Duodenal mucosa (tissue), 2 donors: ENCODE data around the gene SNED1.

Experiments used
- H3K27ac ChIP-seq: one replicate; pipeline ENCODE4 v1.7.0; 2013; ENCODE audit warnings: low read depth, low read length
- H3K27me3 ChIP-seq, 2 donors: one replicate each; pipeline ENCODE4 v1.7.0; 2013; ENCODE audit warnings: low read length in 2 of 2, control low read depth in 1 of 2; ENCODE audit not compliant: insufficient read depth in 2 of 2, control insufficient read depth in 1 of 2
- H3K36me3 ChIP-seq, 2 donors: one replicate each; pipeline ENCODE4 v1.7.0; 2013; ENCODE audit warnings: low read length in 2 of 2, control low read depth in 1 of 2; ENCODE audit not compliant: insufficient read depth in 2 of 2, control insufficient read depth in 1 of 2
- H3K4me1 ChIP-seq, 2 donors: one replicate each; pipeline ENCODE4 v1.7.0; 2013; ENCODE audit warnings: low read length in 2 of 2, control low read depth in 1 of 2; ENCODE audit not compliant: insufficient read depth in 2 of 2, control insufficient read depth in 1 of 2
- H3K4me3 ChIP-seq, 2 donors: one replicate each; pipeline ENCODE4 v1.7.0; 2013; ENCODE audit warnings: low read length in 2 of 2, low read depth in 1 of 2
- H3K9ac ChIP-seq, 2 donors: one replicate each; pipeline ENCODE4 v1.7.0; 2013; ENCODE audit warnings: low read length in 2 of 2, low read depth in 1 of 2
- H3K9me3 ChIP-seq, 2 donors: one replicate each; pipeline ENCODE4 v1.7.0; 2013; ENCODE audit warnings: low read length in 2 of 2, control low read depth in 1 of 2; ENCODE audit not compliant: control insufficient read depth in 1 of 2

SNED1 gene

GRCh38 chr2:240997856-240998705 is at the start of gene SNED1:
SNED1 (plus strand) TSS chr2:240998618; CDS start chr2:240998838, 220 bp downstream.
- peak within 1 kb of the TSS; percentile 47 to 48 for H3K9ac ChIP-seq
- peaks cover 0 to under 1% of the 10 kb centered on the region in 2 donors for H3K36me3 ChIP-seq
- peaks cover 0 to under 1% of the 10 kb centered on the region in 2 donors for H3K9me3 ChIP-seq
- peak within 1 kb of the TSS; percentile 81 for H3K27ac ChIP-seq
- peaks cover 5 to 19% of the 10 kb centered on the region in 2 donors for H3K4me1 ChIP-seq
- H3K27me3 ChIP-seq: no peaks in the 10 kb centered on the region
- peak within 1 kb of the TSS; percentile 67 for H3K4me3 ChIP-seq

DNA sequence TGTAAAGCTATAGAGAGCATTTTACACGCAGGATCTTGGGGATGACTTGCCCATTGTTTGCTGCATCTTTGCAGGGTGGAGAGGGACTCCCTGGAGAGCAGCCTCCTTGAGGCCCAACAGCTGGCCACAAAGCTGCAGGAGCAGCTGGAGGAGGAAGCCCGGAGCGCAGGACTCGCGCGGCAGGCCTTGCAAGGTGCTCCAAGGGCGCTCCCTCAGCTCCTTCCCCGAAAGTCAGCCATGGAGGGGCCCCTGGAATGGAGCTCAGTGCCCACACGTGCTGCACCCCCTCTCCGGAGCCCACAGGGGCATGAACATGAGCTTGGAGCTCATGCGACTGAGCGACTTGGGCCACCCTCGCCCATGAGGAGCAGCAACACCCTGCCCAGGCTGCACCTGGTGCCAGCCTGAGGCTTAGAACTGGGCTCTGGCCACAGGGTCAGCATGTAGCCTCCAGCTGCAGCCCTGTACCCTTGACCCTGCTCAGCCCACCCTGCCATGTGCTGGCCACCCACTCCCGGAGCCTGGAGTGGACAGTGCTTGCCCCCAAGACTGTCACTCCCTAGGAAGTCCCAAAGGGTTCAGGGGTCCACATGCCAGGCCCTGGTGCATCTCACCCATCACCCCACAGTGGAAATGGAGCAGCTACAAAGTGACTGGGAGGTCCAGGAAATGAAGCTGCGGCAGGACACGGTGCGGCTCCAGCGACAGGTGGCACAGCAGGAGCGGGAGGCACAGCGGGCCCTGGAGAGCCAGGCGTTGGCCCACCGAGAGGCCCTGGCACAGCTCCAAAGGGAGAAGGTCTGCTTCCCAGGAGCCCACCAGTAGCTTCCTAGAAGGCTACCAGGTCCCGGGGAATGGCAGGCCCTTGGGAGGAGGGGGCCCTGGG is 49.3 kb upstream of the SNED1 start:
- no peaks in the 10 kb centered on the region for H3K4me1 ChIP-seq
- no peaks in the 10 kb centered on the region for H3K27me3 ChIP-seq
- H3K36me3 ChIP-seq: no peaks in the 10 kb centered on the region
- H3K9me3 ChIP-seq: no peaks in the 10 kb centered on the region
- H3K4me3 ChIP-seq: no peak overlapping the region
- no peak overlapping the region for H3K9ac ChIP-seq
- no peak overlapping the region for H3K27ac ChIP-seq

- Histone ChIP-seq H3K4me1 (no peaks in the 10 kb centered on the region), H3K27me3 (no peaks in the 10 kb centered on the region), H3K27ac (no peak overlapping the region), H3K4me3 (no peak overlapping the region), H3K36me3 (no peaks in the 10 kb centered on the region), H3K9ac (no peak overlapping the region), H3K9me3 (no peaks in the 10 kb centered on the region)
Measured at GRCh38 chr2:240949791-240950705, 48.4 kb upstream of the SNED1 start.

- H3K27ac ChIP-seq: no peak overlapping the region
- no peaks in the 10 kb centered on the region for H3K27me3 ChIP-seq
- peaks cover 0 to 3% of the 10 kb centered on the region in 2 donors for H3K4me1 ChIP-seq
- no peaks in the 10 kb centered on the region for H3K9me3 ChIP-seq
- no peak overlapping the region for H3K4me3 ChIP-seq
- no peak overlapping the region for H3K9ac ChIP-seq
- no peaks in the 10 kb centered on the region for H3K36me3 ChIP-seq
Measured at GRCh38 chr2:240951045-240951594, 47.3 kb upstream of the SNED1 start.

DNA sequence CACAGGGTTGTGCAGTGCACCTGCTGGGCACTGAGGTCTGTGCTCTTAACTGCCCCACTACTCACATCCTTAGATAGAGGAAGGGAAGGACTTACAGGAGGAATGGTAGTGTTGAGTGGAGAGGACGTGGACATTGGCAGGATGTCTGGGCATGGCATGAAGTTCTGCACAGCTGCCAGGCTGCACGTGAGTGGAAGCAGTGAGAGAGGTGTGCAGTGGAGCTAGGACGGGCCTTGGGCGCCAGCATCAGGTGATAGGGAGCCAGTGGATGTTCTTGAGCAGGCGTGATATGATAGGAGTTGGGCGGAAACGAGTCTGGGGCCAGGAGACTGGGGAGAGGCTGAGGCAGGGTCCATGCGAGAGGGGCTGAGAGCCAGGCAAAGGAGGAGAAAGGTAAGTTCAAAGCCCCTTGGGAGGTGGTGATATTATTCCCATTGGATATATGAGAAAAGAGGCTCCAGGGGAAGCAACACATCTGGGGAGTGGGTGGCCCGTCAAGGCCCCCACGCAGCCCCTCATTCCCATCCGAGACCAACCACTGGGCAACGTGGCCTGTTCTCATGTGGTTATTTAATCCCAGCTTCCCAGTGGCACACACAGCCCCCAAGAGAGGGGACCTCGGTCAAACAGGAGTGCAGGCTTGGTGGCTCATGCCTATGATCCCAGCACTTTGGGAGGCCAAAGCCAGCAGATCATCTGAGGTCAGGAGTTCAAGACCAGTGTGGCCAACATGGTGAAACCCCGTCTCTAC is 45.7 kb upstream of the SNED1 start:
- peaks cover 0 to 3% of the 10 kb centered on the region in 2 donors for H3K27me3 ChIP-seq
- H3K36me3 ChIP-seq: no peaks in the 10 kb centered on the region
- H3K9me3 ChIP-seq: no peaks in the 10 kb centered on the region
- no peak overlapping the region for H3K4me3 ChIP-seq
- H3K4me1 ChIP-seq: peaks cover 0 to 3% of the 10 kb centered on the region in 2 donors
- H3K9ac ChIP-seq: no peak overlapping the region
- no peak overlapping the region for H3K27ac ChIP-seq

DNA sequence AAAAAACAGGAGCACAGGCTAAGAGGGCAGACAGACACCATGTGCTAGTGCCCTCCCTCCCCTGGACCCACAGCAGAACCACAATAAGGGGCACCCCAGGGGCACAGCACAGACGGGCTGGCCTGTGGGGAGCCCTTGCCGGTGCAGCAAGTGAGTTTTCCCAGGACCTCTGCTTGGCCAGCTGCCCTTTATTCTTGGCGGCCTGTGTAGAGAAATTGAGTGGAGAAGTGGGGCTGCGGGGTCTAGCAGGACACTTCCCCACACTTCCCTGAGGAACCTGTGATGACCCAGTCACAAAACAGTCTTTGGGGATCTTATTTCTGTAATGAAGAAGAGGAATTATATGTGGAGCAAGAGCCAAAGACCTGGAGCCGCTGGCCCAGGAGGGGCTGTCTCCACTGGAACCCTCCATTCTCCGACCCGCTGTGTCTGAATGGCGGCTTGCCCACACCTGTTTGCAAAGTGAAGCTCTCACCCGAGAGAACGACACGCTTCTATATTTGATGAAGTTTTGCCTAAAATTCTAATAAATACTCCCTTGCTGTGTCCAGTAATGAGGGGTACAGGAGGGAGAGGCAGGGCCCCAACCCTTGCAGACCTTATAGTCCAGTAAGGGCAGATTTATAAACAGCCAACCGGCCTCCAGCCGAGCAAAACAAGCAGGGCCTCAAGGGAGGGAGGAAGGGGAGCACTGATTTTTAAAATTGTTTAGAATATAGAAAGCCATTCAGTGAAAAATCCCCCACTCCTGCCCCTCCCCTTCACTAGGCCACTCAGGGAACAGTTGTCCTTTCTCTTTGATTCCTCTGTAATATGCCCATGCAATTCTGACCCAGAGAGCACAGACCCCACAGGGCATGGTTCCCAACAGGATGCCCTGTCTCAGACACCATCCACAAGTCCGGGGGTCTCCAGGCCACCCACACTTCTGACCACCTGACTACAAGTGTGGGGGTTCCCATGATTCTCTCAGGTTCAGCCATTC is 44.7 kb upstream of the SNED1 start:
- Histone ChIP-seq H3K4me3 (no peak overlapping the region), H3K4me1 (peaks cover 0 to 3% of the 10 kb centered on the region in 2 donors), H3K27ac (no peak overlapping the region), H3K9me3 (no peaks in the 10 kb centered on the region), H3K9ac (no peak overlapping the region), H3K27me3 (peaks cover 0 to 3% of the 10 kb centered on the region in 2 donors), H3K36me3 (no peaks in the 10 kb centered on the region)

- no peak overlapping the region for H3K27ac ChIP-seq
- H3K27me3 ChIP-seq: peaks cover 0 to 3% of the 10 kb centered on the region in 2 donors
- H3K4me1 ChIP-seq: peaks cover 3 to 5% of the 10 kb centered on the region in 2 donors
Measured at GRCh38 chr2:240954436-240955305, 43.7 kb upstream of the SNED1 start.

More at GRCh38 chr2:240954436-240955305, 43.7 kb upstream of the SNED1 start:
- H3K9me3 ChIP-seq: no peaks in the 10 kb centered on the region
- no peaks in the 10 kb centered on the region for H3K36me3 ChIP-seq
- H3K4me3 ChIP-seq: no peak overlapping the region
- H3K9ac ChIP-seq: no peak overlapping the region
